HepG2 (cell line): Measurements from ENCODE around the gene RBP2. TPM values are rescaled to one million over a fixed set of nuclear protein-coding genes. Genes with fewer than 3 reads are reported as not detected.

Experiments
- ATAC-seq: fragments of 200-7000 bp; cut with Tn5 transposase; 3 replicates; pipeline ENCODE4 v1.9.1; 2020; ENCODE audit warnings: mild to moderate bottlenecking, moderate library complexity
- BruUV-seq: library from RNA; stranded (reverse); fragments of 400-500 nt; replicated peaks from 2 replicates; lab custom pipeline; 2021; lab: Mats Ljungman, UMichigan
- CTCF ChIA-PET: fragments of 300-600 bp; formaldehyde crosslinking; extraction: SDS; loops from one replicate; lab custom pipeline; 2021; ENCODE audit warnings: low total read pairs, inconsistent platforms, low intra/inter-chr PET ratio; lab: Yijun Ruan, JAX
- POLR2A ChIA-PET: fragments of 350-600 bp; sonication (Branson Sonifier 250); formaldehyde crosslinking; loops from one replicate; lab custom pipeline; 2020; ENCODE audit warnings: antibody characterized with exemption, inconsistent platforms; lab: Yijun Ruan, JAX
- DNase-seq: peaks from one replicate; pipeline ENCODE4 v3.0.0-alpha.2; 2015; ENCODE audit warnings: low spot score
- FAIRE-seq: peaks from 3 replicates; lab custom pipeline; 2011; peaks lifted over from hg19 to GRCh38; lab: Jason Lieb, UNC
- H2AFZ ChIP-seq: one replicate; pipeline ENCODE4 v1.6.1; 2011; ENCODE audit warnings: low read length, inconsistent platforms
- H3K27ac ChIP-seq: fragments of 300-600 bp; 3 replicates; pipeline ENCODE4 v1.8.0; 2011; ENCODE audit warnings: mixed run types, mild to moderate bottlenecking, mixed read lengths, low read length, inconsistent platforms; ENCODE audit not compliant: insufficient read depth; ENCODE audit errors: extremely low read length
- H3K27me3 ChIP-seq, 2 experiments: fragments of 200-600 bp in 1 of 2; 2 replicates in 1 of 2; 3 replicates in 1 of 2; pipeline versions ENCODE4 v1.6.0 to v1.8.0; 2011; ENCODE audit warnings: low read length in 2 of 2, mild to moderate bottlenecking in 2 of 2, moderate library complexity in 2 of 2, inconsistent platforms in 1 of 2; ENCODE audit not compliant: insufficient read depth in 2 of 2, control insufficient read depth in 1 of 2
- H3K36me3 ChIP-seq, 2 experiments: fragments of 200-600 bp in 1 of 2; replicated peaks in 1 of 2; 2 replicates in 1 of 2; 3 replicates in 1 of 2; pipeline versions ENCODE4 v1.5.1 to v1.8.0; 2011; ENCODE audit warnings: low read length in 2 of 2, inconsistent platforms in 1 of 2; ENCODE audit not compliant: insufficient read depth in 2 of 2, control insufficient read depth in 1 of 2
- H3K4me1 ChIP-seq: 2 replicates; pipeline ENCODE4 v1.5.1; 2012; ENCODE audit warnings: low read length, inconsistent platforms; ENCODE audit not compliant: insufficient read depth
- H3K4me2 ChIP-seq: 2 replicates; pipeline ENCODE4 v1.6.0; 2011; ENCODE audit warnings: low read depth, low read length, inconsistent platforms
- H3K4me3 ChIP-seq, 3 experiments: fragments of 200-600 bp in 1 of 3; sonication (generic), shearing (Covaris generic) in 1 of 3; replicated peaks in 1 of 3; 2 replicates each; pipeline ENCODE4 v1.5.1; 2011 to 2016; ENCODE audit warnings: low read length in 3 of 3, inconsistent platforms in 2 of 3, low read depth in 2 of 3, mild to moderate bottlenecking in 2 of 3, control low read depth in 1 of 3, mixed read lengths in 1 of 3; ENCODE audit not compliant: insufficient read depth in 1 of 3
- H3K79me2 ChIP-seq: one replicate; pipeline ENCODE4 v1.6.1; 2011; ENCODE audit warnings: low read length, inconsistent platforms; ENCODE audit not compliant: insufficient read depth
- H3K9ac ChIP-seq: 2 replicates; pipeline ENCODE4 v1.6.0; 2011; ENCODE audit warnings: mild to moderate bottlenecking, low read depth, low read length, inconsistent platforms; ENCODE audit not compliant: insufficient read depth
- H3K9me3 ChIP-seq: 2 replicates; pipeline ENCODE4 v1.5.1; 2012; ENCODE audit warnings: mild to moderate bottlenecking, low read length
- H4K20me1 ChIP-seq: 2 replicates; pipeline ENCODE4 v1.6.0; 2011; ENCODE audit warnings: inconsistent platforms, mild to moderate bottlenecking, low read length, moderate library complexity; ENCODE audit not compliant: insufficient read depth
- CCAR2 ChIP-seq: fragments of 200-400 bp; formaldehyde crosslinking; optimal IDR thresholded peaks from 2 replicates; pipeline ENCODE3; 2018; ENCODE audit warnings: low read depth, mild to moderate bottlenecking, low read length, moderate library complexity
- FIP1L1 ChIP-seq: fragments of 200-400 bp; formaldehyde crosslinking; IDR thresholded peaks from 2 replicates; pipeline ENCODE4 v1.6.1; 2018; ENCODE audit warnings: low read depth, mild to moderate bottlenecking, low read length, moderate library complexity, borderline replicate concordance; ENCODE audit not compliant: insufficient read depth
- HIVEP1 ChIP-seq: sonication (generic); formaldehyde crosslinking; IDR thresholded peaks from 2 replicates; pipeline ENCODE4 v1.4.0; 2020; ENCODE audit warnings: mild to moderate bottlenecking, missing genetic modification reagents
- HMGXB3 ChIP-seq: sonication (generic); formaldehyde crosslinking; IDR thresholded peaks from 2 replicates; pipeline ENCODE4 v1.4.0; 2020; ENCODE audit warnings: missing genetic modification reagents, borderline replicate concordance
- RFX1 ChIP-seq: fragments of 450-650 bp; IDR thresholded peaks from 2 replicates; pipeline ENCODE4 v1.6.1; 2017
- RFX3 ChIP-seq: IDR thresholded peaks from 2 replicates; pipeline ENCODE4 v1.6.1; 2016; ENCODE audit warnings: missing biosample characterization, missing genetic modification reagents
- TRAFD1 ChIP-seq: sonication (generic); formaldehyde crosslinking; IDR thresholded peaks from 2 replicates; pipeline ENCODE4 v1.5.1; 2020; ENCODE audit warnings: missing genetic modification reagents, mild to moderate bottlenecking, borderline replicate concordance
- ZFP36 ChIP-seq: fragments of 150-350 bp; IDR thresholded peaks from 2 replicates; pipeline ENCODE4 v1.6.1; 2018; ENCODE audit warnings: borderline replicate concordance, low read length, low read depth; ENCODE audit not compliant: partially characterized antibody
- ZNF883 ChIP-seq: sonication (generic); formaldehyde crosslinking; IDR thresholded peaks from 2 replicates; pipeline ENCODE4 v1.5.1; 2020; ENCODE audit warnings: mild to moderate bottlenecking, missing genetic modification reagents; ENCODE audit errors: not compliant biosample characterization
- WGBS: methylation state at CpG from one replicate; pipeline ENCODE4 v1.1.6; 2017; ENCODE audit warnings: low lambda C conversion rate; 5-methylcytosine and 5-hydroxymethylcytosine counted together
- in situ Hi-C: cut with HindIII; loops from 2 replicates; pipeline ENCODE4 v1.10.0; 2017; ENCODE audit warnings: low pct_unique_long_range_greater_than_20kb; ENCODE audit not compliant: extremely low pct_ligation_motif_present
- intact Hi-C: fragments of 100-400 bp; cut with micrococcal nuclease; formaldehyde crosslinking; loops from one replicate; pipeline ENCODE4 v1.10.0; 2022; ENCODE audit not compliant: unreplicated experiment
- polyA plus RNA-seq, 8 experiments: library from polyadenylated mRNA; depleted of rRNA in 3 of 8; stranded (reverse) in 7 of 8; unstranded in 1 of 8; fragments of >200 nt; fragmentation: Illumina TruSeq in 4 of 8; extraction: Trizol in 4 of 8; gene quantifications; 2 replicates each; pipeline versions ENCODE4 v1.2.1 to v1.2.3, GENCODE V29; 2011 to 2016; ENCODE audit warnings: low read depth in 4 of 8, missing spikeins in 1 of 8, mixed read lengths in 1 of 8; ENCODE audit not compliant: insufficient read depth in 1 of 8
- total RNA-seq, 5 experiments: library from RNA; depleted of rRNA; stranded (reverse); fragments of >200 nt; fragmentation: Illumina TruSeq; extraction: Trizol; gene quantifications; 2 replicates each; pipeline ENCODE4 v1.2.3, GENCODE V29; 2016; ENCODE audit warnings: low read depth in 1 of 5

RBP2 gene
- total and polyA plus RNA-seq, 2 of the 13 experiments (the other 11 are each of a cell fraction or from before 2014, with no cell fraction given): 0.17 to 2.5 TPM

GRCh38 chr3:139491966-139492365, 15.7 kb upstream of the RBP2 start (continued):
- TF ChIP-seq ZNF883 (no peak), CCAR2 (no peak), HMGXB3 (no peak)

- peak; percentile 51 for ATAC-seq
- no peak overlapping the region for H2AFZ ChIP-seq
- no peaks in the 10 kb centered on the region for H4K20me1 ChIP-seq
- peaks cover 3% of the 10 kb centered on the region for H3K9me3 ChIP-seq
- no peaks in the 10 kb centered on the region for H3K4me1 ChIP-seq
- ChIA-PET POLR2A (no interaction called here), CTCF (no interaction called here)
- H3K36me3 ChIP-seq: no peaks in the 10 kb centered on the region
- H3K4me3 ChIP-seq: no peak overlapping the region
- peak; percentile 17 for DNase-seq
- WGBS: 0% methylated on average over 1 of the region's 1 CpG
- no peak overlapping the region for H3K9ac ChIP-seq
- in situ Hi-C loops: no loop called here
- intact Hi-C loops: no loop called here
- H3K27me3 ChIP-seq: no peaks in the 10 kb centered on the region
- H3K4me2 ChIP-seq: no peak overlapping the region
- FAIRE-seq: no peak
- no peaks in the 10 kb centered on the region for H3K79me2 ChIP-seq
- BruUV-seq: no TSS peak
- no peak overlapping the region for H3K27ac ChIP-seq
- TF ChIP-seq RFX1: peak; percentile 33; the same call in 1 of the 2 replicates
- no peak for TF ChIP-seq HIVEP1 (CRISPR knock-in tag)
- TF ChIP-seq RFX3 (CRISPR knock-in tag): 0 out of 2 replicates have a peak, but pooled peaks have one; percentile 19
- no peak for TF ChIP-seq ZFP36
- no peak for TF ChIP-seq TRAFD1 (CRISPR knock-in tag)
- TF ChIP-seq FIP1L1: no peak
- TF ChIP-seq, all 625 proteins: peak for 2
Observed at GRCh38 chr3:139491027-139491700, 14.8 kb upstream of the RBP2 start.
